ENCODE results near the gene TEX22.

- TF ChIP-seq POLR2A (IDR thresholded peaks at IDR 0.05) (no peak), CTCF (IDR thresholded peaks at IDR 0.05) (no peak)
These were observed 49.6 kb downstream of the TEX22 start for GRCh38 chr14:105447651-105448640.
